Lung (tissue), 16 donors: ENCODE results near the gene FOSL1. TPM values are rescaled to one million over a fixed set of nuclear protein-coding genes. Genes with fewer than 3 reads are reported as not detected.
A peak's percentile ranks its signal among the peaks of the same experiment; 100 is the strongest.

Experiments
- ATAC-seq: fragments of 200-7000 bp; cut with Tn5 transposase; one replicate; pipeline ENCODE4 v1.9.1; 2020; ENCODE audit warnings: moderate number of reproducible peaks; ENCODE audit not compliant: insufficient read depth, low FRiP score
- DNase-seq, 3 donors: peaks; one replicate each; pipeline ENCODE4 v3.0.0-alpha.2; 2013 to 2017
- H3K27ac ChIP-seq, 2 donors: one replicate each; pipeline ENCODE4 v1.5.1; 2013; ENCODE audit warnings: mild to moderate bottlenecking in 2 of 2, moderate library complexity in 2 of 2, control low read depth in 1 of 2, inconsistent platforms in 1 of 2, low read depth in 1 of 2, low read length in 1 of 2
- H3K27me3 ChIP-seq, 3 donors: one replicate each; pipeline ENCODE4 v1.5.1; 2013; ENCODE audit warnings: low read length in 2 of 3; ENCODE audit not compliant: control insufficient read depth in 3 of 3, insufficient read depth in 3 of 3
- H3K36me3 ChIP-seq, 4 donors: one replicate each; pipeline ENCODE4 v1.5.1; 2013; ENCODE audit warnings: low read length in 4 of 4, mild to moderate bottlenecking in 1 of 4, moderate library complexity in 1 of 4; ENCODE audit not compliant: control insufficient read depth in 4 of 4, insufficient read depth in 4 of 4
- H3K4me1 ChIP-seq, 5 donors: one replicate each; pipeline ENCODE4 v1.5.1; 2013; ENCODE audit warnings: low read length in 5 of 5, mild to moderate bottlenecking in 2 of 5, moderate library complexity in 1 of 5; ENCODE audit not compliant: control insufficient read depth in 5 of 5, insufficient read depth in 5 of 5
- H3K4me3 ChIP-seq: one replicate; pipeline ENCODE4 v1.5.1; 2013; ENCODE audit warnings: mild to moderate bottlenecking, control low read depth, moderate library complexity
- H3K9ac ChIP-seq, 2 donors: one replicate each; pipeline ENCODE4 v1.5.1; 2013; ENCODE audit warnings: low read length in 2 of 2, control low read depth in 1 of 2; ENCODE audit not compliant: insufficient read depth in 1 of 2
- H3K9me3 ChIP-seq, 4 donors: one replicate each; pipeline ENCODE4 v1.5.1; 2013; ENCODE audit warnings: low read length in 3 of 4, mild to moderate bottlenecking in 1 of 4, moderate library complexity in 1 of 4; ENCODE audit not compliant: control insufficient read depth in 4 of 4, insufficient read depth in 3 of 4
- WGBS, 2 donors: extraction: QIAGEN DNeasy Blood & Tissue Kit; methylation state at CpG; one replicate each; pipeline ENCODE4 v1.1.7; 2013; 5-methylcytosine and 5-hydroxymethylcytosine counted together
- long read RNA-seq, 5 donors: transcript quantifications; one replicate each; lab custom pipeline, GENCODE V29; 2026
- polyA plus RNA-seq, 2 donors: library from polyadenylated mRNA; stranded (reverse); fragments of 200-250 nt; gene quantifications; one replicate each; pipeline ENCODE4 v1.2.1, GENCODE V29; 2013
- total RNA-seq, 2 donors: library from RNA; depleted of rRNA in 1 of 2; stranded (reverse); fragments of >200 nt in 1 of 2; gene quantifications; one replicate each; pipeline ENCODE4 v1.2.1, GENCODE V29; 2014 to 2021
- TF ChIP-seq, protein P1 (sequence below): IDR thresholded peaks from 2 replicates; pipeline ENCODE4 v1.5.1; 2012; ENCODE audit warnings: mild to moderate bottlenecking; ENCODE audit errors: control extremely low read depth, extremely low read depth
- donor health status: control.
- donor health status: control.
- donor health status: Bipolar disorder and iron deficiency.
- donor health status: healthy.
- donor health status: DM: yes; HTN: yes; CAD: no.

FOSL1 gene
- total RNA-seq (10 to 100 TPM in 1 of 2 donors, under 1 TPM in 1; 0.43 to 11.4 TPM), polyA plus RNA-seq (10 to 100 TPM; 19.2 to 19.9 TPM)
- long read RNA-seq, donor 1, result 0 reads
- long read RNA-seq, donor 2, result 0 reads
- long read RNA-seq, donor 3, result 0 reads
- long read RNA-seq, donor 4, result 0 reads
- long read RNA-seq, donor 5, result 0 reads

GRCh38 chr11:65900125-65900898 is at the start of gene FOSL1:
Gene FOSL1 (minus strand): TSS chr11:65900388. CDS start chr11:65900339, 49 bp downstream.
- TF ChIP-seq, protein P1, sequence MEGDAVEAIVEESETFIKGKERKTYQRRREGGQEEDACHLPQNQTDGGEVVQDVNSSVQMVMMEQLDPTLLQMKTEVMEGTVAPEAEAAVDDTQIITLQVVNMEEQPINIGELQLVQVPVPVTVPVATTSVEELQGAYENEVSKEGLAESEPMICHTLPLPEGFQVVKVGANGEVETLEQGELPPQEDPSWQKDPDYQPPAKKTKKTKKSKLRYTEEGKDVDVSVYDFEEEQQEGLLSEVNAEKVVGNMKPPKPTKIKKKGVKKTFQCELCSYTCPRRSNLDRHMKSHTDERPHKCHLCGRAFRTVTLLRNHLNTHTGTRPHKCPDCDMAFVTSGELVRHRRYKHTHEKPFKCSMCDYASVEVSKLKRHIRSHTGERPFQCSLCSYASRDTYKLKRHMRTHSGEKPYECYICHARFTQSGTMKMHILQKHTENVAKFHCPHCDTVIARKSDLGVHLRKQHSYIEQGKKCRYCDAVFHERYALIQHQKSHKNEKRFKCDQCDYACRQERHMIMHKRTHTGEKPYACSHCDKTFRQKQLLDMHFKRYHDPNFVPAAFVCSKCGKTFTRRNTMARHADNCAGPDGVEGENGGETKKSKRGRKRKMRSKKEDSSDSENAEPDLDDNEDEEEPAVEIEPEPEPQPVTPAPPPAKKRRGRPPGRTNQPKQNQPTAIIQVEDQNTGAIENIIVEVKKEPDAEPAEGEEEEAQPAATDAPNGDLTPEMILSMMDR, result no peak
- Histone ChIP-seq H3K9ac (no peak within 1 kb of the TSS), H3K9me3 (no peaks in the 10 kb centered on the region), H3K27ac (peak within 1 kb of the TSS; percentile 86 to 93), H3K36me3 (no peaks in the 10 kb centered on the region), H3K27me3 (peaks cover 0 to 56% (median 37%) of the 10 kb centered on the region in 3 donors), H3K4me3 (peak within 1 kb of the TSS; percentile 59), H3K4me1 (peaks cover 0 to 4% (median 0%) of the 10 kb centered on the region in 5 donors)
- ATAC-seq, result peak; percentile 89
- 2 to 3% methylated on average over 61 to 80 of the region's 80 CpGs for WGBS, 2 donors
- peak; percentile 65 to 81 (median 65) for DNase-seq

DNA sequence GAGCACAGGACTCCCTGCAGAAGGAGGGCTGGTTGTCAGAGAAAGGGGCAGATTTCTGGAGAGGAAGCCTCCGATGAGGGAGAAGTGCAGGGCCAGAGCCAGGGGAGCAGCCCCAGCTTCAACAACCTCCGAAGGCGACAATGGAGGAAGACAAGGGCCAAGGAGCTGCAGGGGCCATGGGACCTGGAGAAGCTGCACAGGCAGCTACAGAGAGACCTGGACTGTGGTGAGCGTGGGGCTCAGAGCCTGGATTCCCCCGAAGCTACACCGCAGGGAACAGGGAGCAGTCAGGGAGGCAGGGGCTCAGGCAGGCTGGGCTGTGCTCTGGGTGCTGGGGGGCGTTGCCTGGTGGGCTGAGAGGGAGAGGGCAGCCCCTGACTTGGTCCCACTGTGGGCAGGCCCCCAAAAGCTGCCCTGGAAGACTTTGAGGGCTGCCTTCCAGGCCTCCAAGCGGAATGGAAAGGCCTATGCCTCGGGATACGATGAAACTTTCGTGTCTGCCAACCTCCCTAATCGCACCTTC is 47.5 kb upstream of the FOSL1 start:
- no peak for ATAC-seq
- TF ChIP-seq, protein P1, result no peak
- no peaks in the 10 kb centered on the region for H3K27me3 ChIP-seq
- no peak for DNase-seq
- no peak overlapping the region for H3K27ac ChIP-seq
- no peaks in the 10 kb centered on the region for H3K9me3 ChIP-seq
- no peak overlapping the region for H3K4me3 ChIP-seq
- no peak overlapping the region for H3K9ac ChIP-seq
- no peaks in the 10 kb centered on the region for H3K36me3 ChIP-seq
- 87 to 88% methylated on average over 12 of the region's 12 CpGs for WGBS, 2 donors
- no peaks in the 10 kb centered on the region for H3K4me1 ChIP-seq

GRCh38 chr11:65947133-65947532 is 46.9 kb upstream of the FOSL1 start:
- WGBS, 2 donors, result 64 to 86% methylated on average over 13 of the region's 13 CpGs
- H3K9ac ChIP-seq, result no peak overlapping the region
- DNase-seq, result no peak

More at GRCh38 chr11:65947133-65947532, 46.9 kb upstream of the FOSL1 start:
- H3K4me3 ChIP-seq, result no peak overlapping the region
- TF ChIP-seq, protein P1, result no peak
- no peak overlapping the region for H3K27ac ChIP-seq
- no peak for ATAC-seq
- H3K36me3 ChIP-seq, result no peaks in the 10 kb centered on the region
- H3K4me1 ChIP-seq, result no peaks in the 10 kb centered on the region
- H3K27me3 ChIP-seq, result peaks cover 0 to 2% (median 0%) of the 10 kb centered on the region in 3 donors
- H3K9me3 ChIP-seq, result no peaks in the 10 kb centered on the region
